ENCODE results near the gene TIGAR.
A peak's percentile ranks its signal among the peaks of the same experiment; 100 is the strongest.

Gene TIGAR

DNA sequence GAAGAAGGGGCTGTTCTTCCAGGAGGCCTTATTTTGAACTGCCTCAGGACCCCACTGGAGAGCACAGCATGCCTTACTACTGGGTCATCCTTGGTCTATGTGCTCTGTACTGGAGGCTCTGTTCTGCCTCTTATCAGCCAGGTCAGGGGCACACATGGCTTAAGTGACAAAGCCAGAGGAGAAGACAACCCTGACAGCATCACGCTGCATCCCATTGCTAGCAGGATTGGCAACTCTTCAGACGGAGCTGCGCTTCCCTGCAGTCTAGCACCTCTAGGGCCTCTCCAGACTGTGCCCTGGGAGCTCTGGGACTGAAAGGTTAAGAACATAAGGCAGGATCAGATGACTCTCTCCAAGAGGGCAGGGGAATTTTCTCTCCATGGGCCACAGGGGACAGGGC is 17.3 kb upstream of the TIGAR start:
- DNase-seq (ENCODE audit: low read depth) = no peak

- no peak for DNase-seq (ENCODE audit: low read depth)
Observed at GRCh38 chr12:4307593-4308333, 13.2 kb upstream of the TIGAR start.

- no peak for DNase-seq (ENCODE audit: low read depth)
Observed at GRCh38 chr12:4308334-4308950, 12.6 kb upstream of the TIGAR start.

- no peak for DNase-seq (ENCODE audit: low read depth)
Observed at GRCh38 chr12:4311776-4312175, 9.2 kb upstream of the TIGAR start.

DNA sequence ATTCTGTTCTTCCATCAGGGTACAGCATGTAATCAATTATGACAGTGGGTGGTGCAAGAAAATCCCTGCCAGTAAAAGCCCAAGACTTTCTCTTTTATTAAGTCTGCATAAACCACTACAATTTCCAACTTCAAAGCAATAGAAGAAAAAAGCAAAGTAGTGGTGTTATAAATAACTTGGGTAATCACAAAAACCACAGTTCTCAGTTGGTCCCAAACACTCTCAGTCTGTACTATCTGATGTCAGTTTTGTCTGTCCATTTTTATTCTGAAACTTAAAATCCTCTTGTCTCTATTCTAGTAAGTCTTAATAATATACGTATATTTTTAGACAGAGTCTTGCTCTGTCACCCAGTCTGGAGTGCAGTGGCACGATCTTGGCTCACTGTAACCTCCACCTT is 8.8 kb upstream of the TIGAR start:
- no peak for DNase-seq (ENCODE audit: low read depth)

GRCh38 chr12:4320497-4320852 is 538 bp upstream of the TIGAR start:
- no peak for DNase-seq (ENCODE audit: low read depth)

DNA sequence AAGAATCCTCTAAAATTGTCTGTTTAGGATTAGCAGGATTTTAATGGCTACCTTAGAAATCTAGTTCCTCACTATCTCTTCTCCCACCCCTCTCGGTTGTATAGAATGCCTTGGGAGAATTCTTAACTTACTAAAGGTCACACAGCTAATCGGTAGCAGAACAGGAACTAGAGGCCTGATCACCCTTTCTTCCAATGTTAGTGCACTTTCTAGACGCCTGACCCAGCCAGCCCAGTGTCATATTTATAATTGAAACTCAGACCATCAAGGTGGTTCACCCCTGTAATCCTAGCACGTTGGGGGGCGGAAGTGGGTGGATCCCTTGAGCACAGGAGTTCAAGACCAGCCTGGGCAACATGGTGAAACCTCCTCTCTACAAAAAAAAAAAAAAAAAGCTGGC is 1.7 kb downstream of the TIGAR start:
- no peak for DNase-seq (ENCODE audit: low read depth)

GRCh38 chr12:4323396-4323795 is 2.4 kb downstream of the TIGAR start:
- no peak for DNase-seq (ENCODE audit: low read depth)

DNA sequence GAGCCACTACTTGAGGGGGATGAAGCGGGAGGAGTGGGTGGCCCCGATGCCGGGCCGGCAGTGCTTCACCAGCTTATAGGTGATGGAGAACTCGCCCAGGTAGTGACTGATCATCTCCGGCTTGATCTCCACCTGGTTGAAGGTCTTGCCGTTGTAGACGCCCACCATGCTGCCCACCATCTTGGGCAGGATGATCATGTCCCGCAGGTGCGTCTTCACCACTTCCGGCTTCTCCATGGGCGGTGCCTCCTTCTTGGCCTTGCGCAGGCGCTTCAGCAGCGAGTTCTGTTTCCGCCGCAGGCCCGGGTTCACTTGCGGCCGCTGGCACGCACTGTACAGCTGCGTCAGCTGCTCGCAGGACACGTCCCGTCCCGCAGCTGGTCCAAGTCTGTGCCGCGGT is 3.4 kb downstream of the TIGAR start:
- DNase-seq (ENCODE audit: low read depth) = no peak

- DNase-seq (ENCODE audit: low read depth) = no peak
Observed at GRCh38 chr12:4325966-4326365, 5.0 kb downstream of the TIGAR start.

GRCh38 chr12:4327293-4327692 is 6.3 kb downstream of the TIGAR start:
- DNase-seq (ENCODE audit: low read depth) = no peak

GRCh38 chr12:4330203-4330602 is 9.2 kb downstream of the TIGAR start:
- no peak for DNase-seq (ENCODE audit: low read depth)

DNA sequence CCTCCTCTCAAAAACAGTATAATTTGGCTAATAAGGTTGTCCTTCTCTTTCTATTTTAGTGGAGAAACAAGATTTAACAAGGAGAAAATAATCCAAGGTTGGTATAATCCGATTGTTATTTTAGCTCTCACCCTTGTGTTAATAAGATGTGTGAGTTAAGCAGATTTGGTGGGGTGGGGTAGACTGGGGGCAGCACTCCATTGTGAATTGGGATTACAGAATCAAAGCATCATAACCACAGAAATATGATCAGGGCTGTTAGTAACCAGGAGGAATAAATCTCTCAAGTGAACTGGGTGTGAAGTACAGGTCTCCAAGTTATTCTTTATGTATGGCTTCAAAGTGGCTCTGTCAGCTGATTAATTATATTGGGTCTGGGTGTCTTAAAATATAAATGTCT is 10.2 kb downstream of the TIGAR start:
- no peak for DNase-seq (ENCODE audit: low read depth)

DNA sequence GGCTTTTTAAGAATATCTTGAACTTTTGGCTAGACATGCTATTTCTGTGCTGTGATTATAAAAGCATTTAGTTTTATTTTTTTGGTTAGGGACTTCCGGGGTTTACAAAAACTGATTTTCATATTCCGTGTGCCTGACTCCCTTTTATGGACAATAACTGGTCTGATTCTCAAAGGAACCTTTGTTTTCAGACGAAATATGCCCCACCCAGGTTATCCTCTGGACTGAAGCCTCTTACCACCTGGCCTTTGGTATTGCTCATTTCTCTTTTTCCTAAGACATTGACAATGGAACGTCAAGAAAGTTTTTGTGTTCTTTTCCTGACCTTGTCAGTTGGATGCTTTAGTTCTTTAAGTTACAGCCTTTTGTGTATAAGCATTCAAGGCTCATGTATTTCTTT is 10.8 kb downstream of the TIGAR start:
- no peak for DNase-seq (ENCODE audit: low read depth)

- DNase-seq (ENCODE audit: low read depth) = no peak
Observed at GRCh38 chr12:4346931-4347330, 25.9 kb downstream of the TIGAR start.

- DNase-seq (ENCODE audit: low read depth) = peak; percentile 25
Observed at GRCh38 chr12:4353785-4354208, 32.8 kb downstream of the TIGAR start.

- DNase-seq (ENCODE audit: low read depth) = no peak
Observed at GRCh38 chr12:4355156-4356040, 34.4 kb downstream of the TIGAR start.

- DNase-seq (ENCODE audit: low read depth) = peak; percentile 11
Observed at GRCh38 chr12:4356041-4356327, 35.0 kb downstream of the TIGAR start.

- no peak for DNase-seq (ENCODE audit: low read depth)
Observed at GRCh38 chr12:4366090-4366489, 45.1 kb downstream of the TIGAR start.

GRCh38 chr12:4369548-4369947 is 48.5 kb downstream of the TIGAR start:
- no peak for DNase-seq (ENCODE audit: low read depth)

DNA sequence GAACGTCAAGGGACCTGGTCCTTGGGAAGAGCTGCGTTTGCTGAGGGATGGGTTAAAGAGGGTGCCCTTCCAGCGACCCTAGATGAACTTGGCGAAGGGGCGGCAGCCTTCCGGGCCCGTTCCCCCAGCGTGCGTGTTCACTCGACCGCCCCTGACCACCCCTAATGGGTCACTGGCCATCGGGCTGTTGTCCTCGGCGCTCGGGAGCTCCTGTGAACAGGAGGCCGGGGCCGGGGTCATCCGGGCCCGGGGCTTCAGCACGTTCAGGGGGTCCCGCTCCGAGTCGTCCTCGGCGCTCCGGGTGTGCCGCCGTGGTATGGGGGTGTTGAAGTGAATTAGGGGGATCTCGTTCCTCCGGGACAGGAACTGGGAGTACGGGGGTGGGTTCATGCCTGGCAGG is 49.3 kb downstream of the TIGAR start:
- DNase-seq (ENCODE audit: low read depth) = no peak

- no peak for DNase-seq (ENCODE audit: low read depth)
Observed at GRCh38 chr12:4372653-4373052, 51.6 kb downstream of the TIGAR start.

DNA sequence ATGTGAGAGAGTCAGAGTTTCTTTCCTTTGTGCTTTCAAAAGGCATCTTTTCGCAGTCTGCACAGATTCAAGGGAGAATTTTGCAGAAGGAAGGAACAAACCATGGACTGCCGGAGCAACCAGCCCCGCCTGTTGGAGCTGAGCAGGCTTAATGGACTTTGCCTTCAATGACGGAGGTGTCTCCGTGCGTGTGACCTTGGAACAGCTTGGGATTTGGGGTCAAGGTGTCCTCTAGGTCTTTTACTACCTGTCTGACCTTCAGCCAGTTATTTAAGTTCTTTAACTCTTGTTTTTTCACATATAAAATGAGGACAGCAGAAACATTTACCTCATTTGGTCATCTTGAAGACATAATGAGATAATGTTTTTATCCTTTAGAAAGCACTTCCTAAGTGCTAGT is 54.4 kb downstream of the TIGAR start:
- no peak for DNase-seq (ENCODE audit: low read depth)
